Stomach smooth muscle (tissue), 2 donors: ENCODE results near the gene ZNF443.
"Not testable (repeated sequence)": the region's sequence is repeated elsewhere in the genome, so short reads cannot be mapped to it uniquely, and the experiment has no call there.

ENCODE experiments used
- H3K27ac ChIP-seq: one replicate; pipeline ENCODE4 v1.7.0; 2013; ENCODE audit warnings: mild to moderate bottlenecking, low read length, inconsistent platforms
- H3K27me3 ChIP-seq, 2 donors: one replicate each; pipeline ENCODE4 v1.7.0; 2013; ENCODE audit warnings: low read length in 2 of 2; ENCODE audit not compliant: insufficient read depth in 2 of 2, control insufficient read depth in 1 of 2
- H3K36me3 ChIP-seq, 2 donors: one replicate each; pipeline ENCODE4 v1.7.0; 2013; ENCODE audit warnings: low read length in 2 of 2; ENCODE audit not compliant: control insufficient read depth in 2 of 2, insufficient read depth in 2 of 2
- H3K4me1 ChIP-seq: one replicate; pipeline ENCODE4 v1.7.0; 2013; ENCODE audit warnings: low read length; ENCODE audit not compliant: control insufficient read depth, insufficient read depth
- H3K4me3 ChIP-seq, 2 donors: one replicate each; pipeline ENCODE4 v1.7.0; 2013; ENCODE audit warnings: low read length in 2 of 2
- H3K9ac ChIP-seq, 2 donors: one replicate each; pipeline ENCODE4 v1.7.0; 2013; ENCODE audit warnings: low read length in 2 of 2, mild to moderate bottlenecking in 1 of 2
- H3K9me3 ChIP-seq, 2 donors: one replicate each; pipeline ENCODE4 v1.7.0; 2013; ENCODE audit warnings: low read length in 2 of 2; ENCODE audit not compliant: control insufficient read depth in 2 of 2
- donor health status: healthy.
- donor health status: Pancreatic carcinoma.

The ZNF443 gene

GRCh38 chr19:12440541-12441316 lies at the start of gene ZNF443:
Gene ZNF443, minus strand, starts transcription at chr19:12441021. Its CDS starts 107 bp downstream, at chr19:12440914.
- no peaks in the 10 kb centered on the region for H3K36me3 ChIP-seq
- H3K27me3 ChIP-seq = no peaks in the 10 kb centered on the region
- peaks cover 6% of the 10 kb centered on the region for H3K4me1 ChIP-seq
- no peaks in the 10 kb centered on the region for H3K9me3 ChIP-seq
- peak within 1 kb of the TSS; percentile 53 to 76 for H3K9ac ChIP-seq
- peak within 1 kb of the TSS; percentile 71 for H3K27ac ChIP-seq
- H3K4me3 ChIP-seq = peak within 1 kb of the TSS; percentile 82 to 87

- not testable (repeated sequence) for H3K4me3 ChIP-seq, H3K27me3 ChIP-seq, H3K27ac ChIP-seq, H3K9ac ChIP-seq, H3K9me3 ChIP-seq, H3K36me3 ChIP-seq, H3K4me1 ChIP-seq
Observed at GRCh38 chr19:12486265-12486783, 45.5 kb upstream of the ZNF443 start.

DNA sequence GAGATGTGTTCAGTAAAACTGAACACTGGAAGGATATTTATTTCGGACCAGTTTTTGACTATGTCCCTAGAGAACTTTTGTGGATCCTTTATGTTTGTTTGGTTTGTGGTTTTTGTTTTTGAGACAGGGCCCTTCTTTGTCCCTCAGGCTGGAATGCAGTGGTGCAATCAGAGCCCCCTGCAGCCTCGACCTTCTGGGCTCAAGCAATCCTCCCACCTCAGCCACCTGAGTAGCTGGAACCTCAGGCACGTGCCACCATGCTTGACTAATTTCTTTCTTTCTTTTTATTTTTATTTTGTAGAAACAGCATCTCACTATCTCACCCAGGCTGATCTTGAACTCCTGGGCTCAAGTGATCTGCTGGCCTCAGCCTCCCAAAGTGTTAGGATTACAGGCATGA lies 44.8 kb upstream of the ZNF443 start:
- H3K36me3 ChIP-seq = no peaks in the 10 kb centered on the region
- H3K4me3 ChIP-seq = peak overlapping the region in 1 of 2 donors; percentile 98
- no peaks in the 10 kb centered on the region for H3K27me3 ChIP-seq
- no peaks in the 10 kb centered on the region for H3K9me3 ChIP-seq
- peaks cover 6% of the 10 kb centered on the region for H3K4me1 ChIP-seq
- no peak overlapping the region for H3K27ac ChIP-seq
- no peak overlapping the region for H3K9ac ChIP-seq

DNA sequence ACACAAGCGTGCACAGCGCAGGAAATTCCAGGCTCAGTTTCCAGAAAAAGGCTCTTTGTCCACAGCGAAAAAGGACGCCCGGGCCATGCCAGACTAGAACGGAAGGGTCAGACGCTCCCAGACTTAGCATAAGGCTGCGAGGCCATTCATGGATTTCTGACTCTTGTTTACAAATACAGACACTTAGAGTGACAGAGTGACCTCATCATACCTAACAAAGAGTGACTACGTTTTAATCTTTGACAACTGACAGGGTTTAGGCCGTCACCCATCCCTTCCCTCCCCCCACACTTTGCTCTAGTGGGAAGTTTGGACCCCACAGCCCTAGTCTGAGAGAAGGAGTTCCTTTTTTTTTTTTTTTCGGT lies 44.2 kb upstream of the ZNF443 start:
- peak overlapping the region; percentile 96 to 98 for H3K4me3 ChIP-seq
- peaks cover 6% of the 10 kb centered on the region for H3K4me1 ChIP-seq
- peak overlapping the region; percentile 74 for H3K27ac ChIP-seq
- H3K36me3 ChIP-seq = no peaks in the 10 kb centered on the region
- H3K27me3 ChIP-seq = no peaks in the 10 kb centered on the region
- no peaks in the 10 kb centered on the region for H3K9me3 ChIP-seq
- peak overlapping the region; percentile 74 to 87 for H3K9ac ChIP-seq

DNA sequence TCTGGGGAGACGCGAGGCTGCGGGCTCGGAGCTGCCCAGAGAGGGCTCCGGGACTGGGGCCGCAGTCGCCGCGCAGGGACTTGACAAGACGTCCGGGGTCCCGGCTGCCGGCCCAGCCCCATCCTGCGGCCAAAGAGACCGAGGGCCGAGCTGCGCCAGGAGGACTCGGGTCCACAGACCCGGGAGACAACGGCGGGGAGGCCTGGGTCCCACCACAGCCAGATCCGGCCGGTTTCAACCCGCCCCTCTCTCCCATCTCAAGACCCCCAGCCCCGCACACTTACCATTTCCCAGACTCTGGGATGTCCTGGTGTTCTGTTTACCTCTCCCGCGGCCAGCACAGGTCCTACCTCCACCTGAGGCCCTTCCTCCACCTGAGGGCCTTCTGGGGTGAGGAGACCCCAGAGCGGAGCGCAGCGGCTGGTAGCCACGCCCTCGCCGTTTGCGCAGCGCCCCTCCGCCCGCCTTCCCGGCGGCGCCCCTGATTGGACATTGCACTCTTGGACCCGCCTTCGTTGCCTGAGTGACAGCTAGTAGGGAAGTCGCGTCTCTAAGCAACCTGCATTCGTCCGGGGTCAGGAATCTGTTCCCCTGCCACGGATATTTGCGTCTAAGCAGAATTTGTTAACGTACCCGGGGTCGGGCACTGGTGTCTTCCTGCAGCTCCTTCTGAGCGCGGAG lies 43.7 kb upstream of the ZNF443 start, which contains the start of gene ZNF709:
TSS of gene ZNF709 (minus strand) at position 446 of the 681 bp plus-strand sequence. CDS start at position 287, 159 bp downstream.
- H3K9ac ChIP-seq = peak within 1 kb of the TSS; percentile 74 to 87

GRCh38 chr19:12484011-12484370 lies 43.2 kb upstream of the ZNF443 start:
- Histone ChIP-seq H3K36me3 (no peaks in the 10 kb centered on the region), H3K9me3 (no peaks in the 10 kb centered on the region), H3K4me3 (peak overlapping the region; percentile 96 to 98), H3K27me3 (no peaks in the 10 kb centered on the region), H3K9ac (peak overlapping the region; percentile 74 to 87), H3K4me1 (peaks cover 6% of the 10 kb centered on the region), H3K27ac (peak overlapping the region; percentile 74)

More for the DNA sequence above, 43.7 kb upstream of the ZNF443 start, which contains the start of gene ZNF709:
- H3K4me3 ChIP-seq = peak within 1 kb of the TSS; percentile 96 to 98
- H3K27me3 ChIP-seq = no peaks in the 10 kb centered on the region
- no peaks in the 10 kb centered on the region for H3K36me3 ChIP-seq
- H3K4me1 ChIP-seq = peaks cover 6% of the 10 kb centered on the region
- H3K27ac ChIP-seq = peak within 1 kb of the TSS; percentile 74
- H3K9me3 ChIP-seq = no peaks in the 10 kb centered on the region

- Histone ChIP-seq H3K4me3 (no peak overlapping the region), H3K27me3 (no peaks in the 10 kb centered on the region), H3K4me1 (peaks cover 6% of the 10 kb centered on the region), H3K9ac (no peak overlapping the region), H3K36me3 (no peaks in the 10 kb centered on the region), H3K9me3 (no peaks in the 10 kb centered on the region), H3K27ac (no peak overlapping the region)
Observed at GRCh38 chr19:12482509-12482886, 41.7 kb upstream of the ZNF443 start.

GRCh38 chr19:12481781-12482508 lies 41.1 kb upstream of the ZNF443 start:
- Histone ChIP-seq H3K4me3 (no peak overlapping the region), H3K9me3 (no peaks in the 10 kb centered on the region), H3K4me1 (peaks cover 6% of the 10 kb centered on the region), H3K27me3 (no peaks in the 10 kb centered on the region), H3K9ac (no peak overlapping the region), H3K36me3 (no peaks in the 10 kb centered on the region), H3K27ac (no peak overlapping the region)

DNA sequence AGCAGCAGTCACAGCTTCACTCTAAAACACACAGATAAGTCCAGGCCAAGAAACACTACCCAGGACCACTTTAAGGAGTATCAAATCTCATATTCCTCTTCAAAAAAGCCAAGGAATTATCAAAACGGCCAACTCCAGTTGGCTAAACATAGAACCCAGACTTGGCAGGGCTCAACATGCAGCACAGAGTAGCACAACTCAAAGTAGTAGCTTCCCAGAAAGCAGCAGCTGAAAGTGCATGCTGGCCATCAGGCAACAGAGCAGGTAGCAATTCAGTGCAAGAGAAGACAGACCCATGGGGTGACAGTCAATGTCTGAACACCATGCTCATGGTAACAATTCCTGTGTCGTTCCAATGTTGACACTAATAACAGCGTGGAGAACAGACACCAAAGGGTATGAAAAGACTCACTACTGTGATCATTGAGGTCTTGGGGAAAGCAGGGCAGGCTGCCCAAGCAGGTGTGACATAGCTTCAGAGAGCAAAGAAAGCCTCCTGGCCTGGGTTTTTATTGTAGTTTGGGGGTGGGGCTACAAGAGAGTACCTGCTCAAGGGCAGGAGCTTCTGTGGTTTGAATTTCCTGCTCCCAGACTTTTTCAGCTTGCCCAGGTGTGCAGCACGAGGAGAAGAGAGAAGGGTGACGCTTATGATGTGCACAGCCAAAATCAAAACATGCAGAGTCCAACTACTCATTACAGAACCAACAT lies 37.6 kb upstream of the ZNF443 start:
- Histone ChIP-seq H3K9ac (no peak overlapping the region), H3K4me1 (no peaks in the 10 kb centered on the region), H3K4me3 (no peak overlapping the region), H3K9me3 (no peaks in the 10 kb centered on the region), H3K36me3 (no peaks in the 10 kb centered on the region), H3K27ac (no peak overlapping the region), H3K27me3 (no peaks in the 10 kb centered on the region)

- not testable (repeated sequence) for H3K9ac ChIP-seq, H3K27ac ChIP-seq, H3K4me3 ChIP-seq, H3K4me1 ChIP-seq, H3K27me3 ChIP-seq
- H3K36me3 ChIP-seq = peaks cover 9 to 29% of the 10 kb centered on the region in 2 donors
- H3K9me3 ChIP-seq = peaks cover 14 to 26% of the 10 kb centered on the region in 2 donors
Observed at GRCh38 chr19:12467651-12468050, 26.8 kb upstream of the ZNF443 start.
